Glutamatergic neuron (in vitro differentiated cells): ENCODE measurements around the gene HMBS. TPM values are rescaled to one million over a fixed set of nuclear protein-coding genes. Genes with fewer than 3 reads are reported as not detected.

Experiments used
- DNase-seq: peaks from one replicate; pipeline ENCODE4 v3.0.0; 2022
- H3K27ac Mint-ChIP-seq: one replicate; pipeline ENCODE4 v1.8.0; 2020; ENCODE audit warnings: mild to moderate bottlenecking, mixed read lengths, inconsistent platforms; ENCODE audit not compliant: unreplicated experiment
- H3K27me3 Mint-ChIP-seq: one replicate; pipeline ENCODE4 v1.8.0; 2020; ENCODE audit warnings: mild to moderate bottlenecking, moderate library complexity, mixed read lengths, inconsistent platforms; ENCODE audit not compliant: unreplicated experiment
- H3K36me3 Mint-ChIP-seq: one replicate; pipeline ENCODE4 v1.8.0; 2020; ENCODE audit warnings: mild to moderate bottlenecking, mixed read lengths, inconsistent platforms; ENCODE audit not compliant: unreplicated experiment
- H3K4me1 Mint-ChIP-seq: one replicate; pipeline ENCODE4 v1.8.0; 2020; ENCODE audit warnings: mild to moderate bottlenecking, low read depth, mixed read lengths, inconsistent platforms; ENCODE audit not compliant: unreplicated experiment
- H3K4me3 Mint-ChIP-seq: one replicate; pipeline ENCODE4 v1.8.0; 2020; ENCODE audit warnings: mild to moderate bottlenecking, mixed read lengths, inconsistent platforms; ENCODE audit not compliant: unreplicated experiment
- H3K9me3 Mint-ChIP-seq: one replicate; pipeline ENCODE4 v1.8.0; 2020; ENCODE audit warnings: mild to moderate bottlenecking, moderate library complexity, mixed read lengths, inconsistent platforms; ENCODE audit not compliant: unreplicated experiment
- CTCF ChIP-seq: fragments of 200-600 bp; sonication (generic); IDR thresholded peaks from one replicate; pipeline ENCODE4 v1.5.0; 2021; ENCODE audit not compliant: partially characterized antibody, unreplicated experiment
- total RNA-seq: library from RNA; stranded (reverse); fragmentation: NEBNext Ultra II Directional; extraction: Animal tissue kit (Norgen Biotek cat#: 25700); gene quantifications from one replicate; pipeline ENCODE4 v1.2.1, GENCODE V29; 2021; ENCODE audit not compliant: unreplicated experiment

The HMBS gene
- total RNA-seq, 1 donor from 2014 or later: 30.4 TPM

- H3K4me3 Mint-ChIP-seq: no peak overlapping the region
- no peak for DNase-seq
- peaks cover 12% of the 10 kb centered on the region for H3K36me3 Mint-ChIP-seq
- H3K9me3 Mint-ChIP-seq: peaks cover 7% of the 10 kb centered on the region
- no peak for TF ChIP-seq CTCF
- H3K27me3 Mint-ChIP-seq: peaks cover 5% of the 10 kb centered on the region
- peaks cover 9% of the 10 kb centered on the region for H3K4me1 Mint-ChIP-seq
- no peak overlapping the region for H3K27ac Mint-ChIP-seq
Observed at GRCh38 chr11:119116235-119116594, 31.5 kb downstream of the HMBS start.

GRCh38 chr11:119116601-119117000 lies 31.9 kb downstream of the HMBS start:
- Mint-ChIP-seq H3K36me3 (peaks cover 10% of the 10 kb centered on the region), H3K4me3 (no peak overlapping the region), H3K27ac (no peak overlapping the region), H3K9me3 (peaks cover 7% of the 10 kb centered on the region), H3K4me1 (peaks cover 9% of the 10 kb centered on the region), H3K27me3 (peaks cover 5% of the 10 kb centered on the region)
- DNase-seq: no peak
- TF ChIP-seq CTCF: no peak

- no peak overlapping the region for H3K27ac Mint-ChIP-seq
- H3K27me3 Mint-ChIP-seq: peaks cover 3% of the 10 kb centered on the region
- DNase-seq: no peak
- peaks cover 12% of the 10 kb centered on the region for H3K4me1 Mint-ChIP-seq
- H3K9me3 Mint-ChIP-seq: peaks cover 7% of the 10 kb centered on the region
- H3K36me3 Mint-ChIP-seq: peaks cover 5% of the 10 kb centered on the region
- H3K4me3 Mint-ChIP-seq: no peak overlapping the region
- TF ChIP-seq CTCF: no peak
Observed at GRCh38 chr11:119117004-119117706, 32.5 kb downstream of the HMBS start.

GRCh38 chr11:119118227-119118626 lies 33.5 kb downstream of the HMBS start:
- peaks cover 3% of the 10 kb centered on the region for H3K27me3 Mint-ChIP-seq
- no peak overlapping the region for H3K4me3 Mint-ChIP-seq
- H3K27ac Mint-ChIP-seq: no peak overlapping the region
- TF ChIP-seq CTCF: no peak
- peaks cover 7% of the 10 kb centered on the region for H3K9me3 Mint-ChIP-seq
- no peak for DNase-seq
- peaks cover 18% of the 10 kb centered on the region for H3K4me1 Mint-ChIP-seq
- H3K36me3 Mint-ChIP-seq: peaks cover 5% of the 10 kb centered on the region

- no peak for TF ChIP-seq CTCF
- H3K9me3 Mint-ChIP-seq: peaks cover 7% of the 10 kb centered on the region
- H3K27me3 Mint-ChIP-seq: peaks cover 3% of the 10 kb centered on the region
- H3K4me3 Mint-ChIP-seq: no peak overlapping the region
- H3K4me1 Mint-ChIP-seq: peaks cover 18% of the 10 kb centered on the region
- H3K36me3 Mint-ChIP-seq: peaks cover 5% of the 10 kb centered on the region
- H3K27ac Mint-ChIP-seq: no peak overlapping the region
- DNase-seq: no peak
Observed at GRCh38 chr11:119118946-119119345, 34.3 kb downstream of the HMBS start.
